Thoracic aorta (tissue), 2 donors: Measurements from ENCODE around the gene NXNL1. TPM values are rescaled to one million over a fixed set of nuclear protein-coding genes. Genes with fewer than 3 reads are reported as not detected.
A peak's percentile ranks its signal among the peaks of the same experiment; 100 is the strongest.

ENCODE experiments used
- ATAC-seq: fragments of 150-250 bp; one replicate; pipeline ENCODE4 v1.8.0; 2017; ENCODE audit warnings: low read depth; ENCODE audit not compliant: insufficient number of reproducible peaks, low FRiP score
- DNase-seq: peaks from one replicate; pipeline ENCODE4 v3.0.0-alpha.2; 2020; ENCODE audit warnings: low spot score
- H3K27ac ChIP-seq, 2 donors: fragments of 200-600 bp; sonication (generic); 1 replicate in 1 of 2; 2 replicates in 1 of 2; pipeline ENCODE4 v1.5.1; 2016; ENCODE audit warnings: mild to moderate bottlenecking in 2 of 2, moderate library complexity in 2 of 2
- H3K27me3 ChIP-seq: fragments of 200-600 bp; sonication (generic); replicated peaks from 2 replicates; pipeline ENCODE4 v1.6.0; 2016; ENCODE audit warnings: mild to moderate bottlenecking; ENCODE audit not compliant: insufficient read depth
- H3K36me3 ChIP-seq: fragments of 200-600 bp; sonication (generic); one replicate; pipeline ENCODE4 v1.5.1; 2016
- H3K4me1 ChIP-seq, 2 donors: fragments of 200-600 bp; sonication (generic); 1 replicate in 1 of 2; 2 replicates in 1 of 2; pipeline versions ENCODE4 v1.5.1 to v1.6.0; 2016; ENCODE audit warnings: low read depth in 2 of 2, mild to moderate bottlenecking in 1 of 2; ENCODE audit not compliant: control insufficient read depth in 1 of 2
- H3K4me3 ChIP-seq: fragments of 200-600 bp; sonication (generic); 2 replicates; pipeline ENCODE4 v1.5.1; 2016; ENCODE audit warnings: mild to moderate bottlenecking
- H3K9me3 ChIP-seq: fragments of 200-600 bp; sonication (generic); 2 replicates; pipeline ENCODE4 v1.5.1; 2016
- CTCF ChIP-seq: fragments of 200-600 bp; sonication (generic); IDR thresholded peaks from one replicate; pipeline ENCODE4 v1.5.1; 2019; ENCODE audit warnings: antibody characterized with exemption
- total RNA-seq, 2 donors: library from RNA; depleted of rRNA; stranded (reverse); fragments of >200 nt; gene quantifications; one replicate each; pipeline versions ENCODE4 v1.1.0 to v1.2.3, GENCODE V29; 2016

The NXNL1 gene
- total RNA-seq, 2 donors from 2014 or later = not detected

GRCh38 chr19:17451820-17452219, 8.9 kb downstream of the NXNL1 start:
- TF ChIP-seq CTCF = no peak
- no peak for DNase-seq
- Histone ChIP-seq H3K27ac (no peak overlapping the region), H3K4me1 (peaks cover 0 to 6% of the 10 kb centered on the region in 2 donors), H3K9me3 (no peaks in the 10 kb centered on the region), H3K27me3 (peaks cover 20% of the 10 kb centered on the region), H3K4me3 (no peak overlapping the region), H3K36me3 (no peaks in the 10 kb centered on the region)
- ATAC-seq = no peak

GRCh38 chr19:17450264-17451075, 10.3 kb downstream of the NXNL1 start:
- H3K4me1 ChIP-seq = peaks cover 0 to 6% of the 10 kb centered on the region in 2 donors
- no peak for DNase-seq
- H3K27me3 ChIP-seq = peaks cover 15% of the 10 kb centered on the region
- ATAC-seq = no peak
- TF ChIP-seq CTCF = no peak
- no peak overlapping the region for H3K27ac ChIP-seq
- H3K36me3 ChIP-seq = no peaks in the 10 kb centered on the region
- H3K4me3 ChIP-seq = no peak overlapping the region
- no peaks in the 10 kb centered on the region for H3K9me3 ChIP-seq

- peak; percentile 42 for TF ChIP-seq CTCF
- H3K4me3 ChIP-seq = peak within 1 kb of the TSS; percentile 70
- peaks cover under 1% of the 10 kb centered on the region for H3K27me3 ChIP-seq
- no peak for ATAC-seq
- no peaks in the 10 kb centered on the region for H3K9me3 ChIP-seq
- H3K4me1 ChIP-seq = peaks cover 0 to 6% of the 10 kb centered on the region in 2 donors
- no peaks in the 10 kb centered on the region for H3K36me3 ChIP-seq
- no peak within 1 kb of the TSS for H3K27ac ChIP-seq
- DNase-seq = no peak
Observed at GRCh38 chr19:17448131-17448967, 12.4 kb downstream of the NXNL1 start, which contains the start of gene TMEM221. Gene TMEM221, minus strand, starts transcription at chr19:17448668. Its CDS starts 206 bp downstream, at chr19:17448462.

- no peak for ATAC-seq
- no peak for TF ChIP-seq CTCF
Observed at GRCh38 chr19:17447704-17448130, 13.0 kb downstream of the NXNL1 start.

GRCh38 chr19:17445526-17446165, 15.1 kb downstream of the NXNL1 start:
- no peak for ATAC-seq
- no peaks in the 10 kb centered on the region for H3K36me3 ChIP-seq
- no peaks in the 10 kb centered on the region for H3K27me3 ChIP-seq
- H3K9me3 ChIP-seq = no peaks in the 10 kb centered on the region
- no peak for TF ChIP-seq CTCF
- peaks cover 0 to 6% of the 10 kb centered on the region in 2 donors for H3K4me1 ChIP-seq
- H3K27ac ChIP-seq = no peak overlapping the region
- no peak overlapping the region for H3K4me3 ChIP-seq
- DNase-seq = no peak

More at GRCh38 chr19:17447704-17448130, 13.0 kb downstream of the NXNL1 start:
- no peaks in the 10 kb centered on the region for H3K36me3 ChIP-seq
- H3K9me3 ChIP-seq = no peaks in the 10 kb centered on the region
- no peak overlapping the region for H3K27ac ChIP-seq
- no peaks in the 10 kb centered on the region for H3K27me3 ChIP-seq
- DNase-seq = no peak
- peak overlapping the region; percentile 70 for H3K4me3 ChIP-seq
- H3K4me1 ChIP-seq = peaks cover 0 to 6% of the 10 kb centered on the region in 2 donors
